ENCODE measurements around the gene RETREG1. TPM values are rescaled to one million over a fixed set of nuclear protein-coding genes. Genes with fewer than 3 reads are reported as not detected.

The RETREG1 gene
- total RNA-seq, 1 donor from 2014 or later = 8.3 TPM

DNA sequence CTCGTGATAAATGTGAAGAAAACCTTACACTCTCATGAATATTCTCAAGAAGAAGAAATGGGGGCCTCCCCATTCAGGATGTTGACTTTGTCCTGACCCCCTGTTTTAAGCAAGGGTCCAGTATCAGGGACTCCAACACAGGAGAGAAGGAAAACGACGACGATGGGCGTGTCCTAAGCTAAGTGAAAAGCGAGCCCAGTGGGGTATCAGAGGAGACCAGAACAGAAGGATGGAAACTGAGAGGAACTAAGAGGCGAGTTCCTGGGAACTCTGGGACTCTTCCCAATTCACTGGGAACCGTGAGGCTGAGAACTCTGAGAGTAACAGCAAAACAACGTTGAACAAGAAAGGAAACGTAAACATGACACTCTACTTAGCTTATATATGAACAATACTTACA lies 14.6 kb downstream of the RETREG1 start:
- Mint-ChIP-seq H3K4me1 (no peaks in the 10 kb centered on the region), H3K4me3 (no peak overlapping the region), H3K9me3 (peaks cover 4% of the 10 kb centered on the region), H3K36me3 (peaks cover 4% of the 10 kb centered on the region), H3K27ac (no peak overlapping the region), H3K27me3 (ENCODE audit: low read depth) (no peaks in the 10 kb centered on the region)
- TF ChIP-seq, protein P1, sequence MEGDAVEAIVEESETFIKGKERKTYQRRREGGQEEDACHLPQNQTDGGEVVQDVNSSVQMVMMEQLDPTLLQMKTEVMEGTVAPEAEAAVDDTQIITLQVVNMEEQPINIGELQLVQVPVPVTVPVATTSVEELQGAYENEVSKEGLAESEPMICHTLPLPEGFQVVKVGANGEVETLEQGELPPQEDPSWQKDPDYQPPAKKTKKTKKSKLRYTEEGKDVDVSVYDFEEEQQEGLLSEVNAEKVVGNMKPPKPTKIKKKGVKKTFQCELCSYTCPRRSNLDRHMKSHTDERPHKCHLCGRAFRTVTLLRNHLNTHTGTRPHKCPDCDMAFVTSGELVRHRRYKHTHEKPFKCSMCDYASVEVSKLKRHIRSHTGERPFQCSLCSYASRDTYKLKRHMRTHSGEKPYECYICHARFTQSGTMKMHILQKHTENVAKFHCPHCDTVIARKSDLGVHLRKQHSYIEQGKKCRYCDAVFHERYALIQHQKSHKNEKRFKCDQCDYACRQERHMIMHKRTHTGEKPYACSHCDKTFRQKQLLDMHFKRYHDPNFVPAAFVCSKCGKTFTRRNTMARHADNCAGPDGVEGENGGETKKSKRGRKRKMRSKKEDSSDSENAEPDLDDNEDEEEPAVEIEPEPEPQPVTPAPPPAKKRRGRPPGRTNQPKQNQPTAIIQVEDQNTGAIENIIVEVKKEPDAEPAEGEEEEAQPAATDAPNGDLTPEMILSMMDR (IDR thresholded peaks at IDR 0.05; ENCODE audit: unreplicated experiment) = no peak
- DNase-seq (ENCODE audit: low spot score in 2 of 2, unreplicated experiment in 2 of 2) = no peak

DNA sequence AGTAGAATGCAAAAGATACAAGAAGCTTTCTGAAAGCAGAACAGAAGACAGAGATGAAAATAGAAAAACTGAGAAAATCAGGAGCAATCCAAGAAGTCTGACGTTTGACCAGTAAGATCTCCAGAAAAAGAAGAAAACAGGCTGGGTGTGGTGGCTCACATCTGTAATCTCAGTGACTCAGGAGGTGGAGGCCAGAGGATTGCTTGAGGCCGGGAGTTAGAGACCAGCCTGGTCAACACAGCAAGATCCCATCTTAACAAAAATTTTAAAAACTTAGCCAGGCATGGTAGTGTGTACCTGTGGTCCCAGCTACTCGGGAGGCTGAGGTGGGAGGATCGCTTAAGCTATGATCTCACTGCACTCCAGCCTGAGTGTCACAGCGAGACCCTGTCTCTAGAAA lies 15.9 kb downstream of the RETREG1 start:
- Mint-ChIP-seq H3K9me3 (no peaks in the 10 kb centered on the region), H3K27ac (no peak overlapping the region), H3K4me1 (no peaks in the 10 kb centered on the region), H3K36me3 (no peaks in the 10 kb centered on the region), H3K4me3 (no peak overlapping the region), H3K27me3 (ENCODE audit: low read depth) (no peaks in the 10 kb centered on the region)
- no peak for DNase-seq (ENCODE audit: low spot score in 2 of 2, unreplicated experiment in 2 of 2)
- TF ChIP-seq, protein P1 (IDR thresholded peaks at IDR 0.05; ENCODE audit: unreplicated experiment) = no peak

GRCh38 chr5:16600397-16600796 lies 16.4 kb downstream of the RETREG1 start:
- DNase-seq (ENCODE audit: low spot score in 2 of 2, unreplicated experiment in 2 of 2) = no peak

GRCh38 chr5:16597946-16598694 lies 18.7 kb downstream of the RETREG1 start:
- TF ChIP-seq, protein P1 (IDR thresholded peaks at IDR 0.05; ENCODE audit: unreplicated experiment) = no peak
- Mint-ChIP-seq H3K36me3 (no peaks in the 10 kb centered on the region), H3K27ac (no peak overlapping the region), H3K4me3 (no peak overlapping the region), H3K9me3 (no peaks in the 10 kb centered on the region), H3K4me1 (no peaks in the 10 kb centered on the region), H3K27me3 (ENCODE audit: low read depth) (no peaks in the 10 kb centered on the region)
- DNase-seq (ENCODE audit: low spot score in 2 of 2, unreplicated experiment in 2 of 2) = no peak

More at GRCh38 chr5:16600397-16600796, 16.4 kb downstream of the RETREG1 start:
- Mint-ChIP-seq H3K36me3 (no peaks in the 10 kb centered on the region), H3K27me3 (ENCODE audit: low read depth) (no peaks in the 10 kb centered on the region), H3K9me3 (no peaks in the 10 kb centered on the region), H3K27ac (no peak overlapping the region), H3K4me3 (no peak overlapping the region), H3K4me1 (no peaks in the 10 kb centered on the region)
- TF ChIP-seq, protein P1 (IDR thresholded peaks at IDR 0.05; ENCODE audit: unreplicated experiment) = no peak

GRCh38 chr5:16596581-16596940 lies 20.2 kb downstream of the RETREG1 start:
- no peaks in the 10 kb centered on the region for H3K9me3 Mint-ChIP-seq
- no peaks in the 10 kb centered on the region for H3K4me1 Mint-ChIP-seq
- no peaks in the 10 kb centered on the region for H3K27me3 Mint-ChIP-seq (ENCODE audit: low read depth)
- no peaks in the 10 kb centered on the region for H3K36me3 Mint-ChIP-seq
- TF ChIP-seq, protein P1 (IDR thresholded peaks at IDR 0.05; ENCODE audit: unreplicated experiment) = no peak
- no peak overlapping the region for H3K27ac Mint-ChIP-seq
- H3K4me3 Mint-ChIP-seq = no peak overlapping the region
- DNase-seq (ENCODE audit: low spot score in 2 of 2, unreplicated experiment in 2 of 2) = no peak

All from mesothelial cell of epicardium (in vitro differentiated cells).